HepG2 (cell line): Measurements from ENCODE around the gene PKNOX2. TPM values are rescaled to one million over a fixed set of nuclear protein-coding genes. Genes with fewer than 3 reads are reported as not detected.
A peak's percentile ranks its signal among the peaks of the same experiment; 100 is the strongest.

Experiments used
- ATAC-seq: fragments of 200-7000 bp; cut with Tn5 transposase; 3 replicates; pipeline ENCODE4 v1.9.1; 2020; ENCODE audit warnings: mild to moderate bottlenecking, moderate library complexity
- BruUV-seq: library from RNA; stranded (reverse); fragments of 400-500 nt; replicated peaks from 2 replicates; lab custom pipeline; 2021; lab: Mats Ljungman, UMichigan
- CTCF ChIA-PET: fragments of 300-600 bp; formaldehyde crosslinking; extraction: SDS; loops from one replicate; lab custom pipeline; 2021; ENCODE audit warnings: low total read pairs, inconsistent platforms, low intra/inter-chr PET ratio; lab: Yijun Ruan, JAX
- POLR2A ChIA-PET: fragments of 350-600 bp; sonication (Branson Sonifier 250); formaldehyde crosslinking; loops from one replicate; lab custom pipeline; 2020; ENCODE audit warnings: antibody characterized with exemption, inconsistent platforms; lab: Yijun Ruan, JAX
- DNase-seq: peaks from one replicate; pipeline ENCODE4 v3.0.0-alpha.2; 2015; ENCODE audit warnings: low spot score
- FAIRE-seq: peaks from 3 replicates; lab custom pipeline; 2011; peaks lifted over from hg19 to GRCh38; lab: Jason Lieb, UNC
- H2AFZ ChIP-seq: one replicate; pipeline ENCODE4 v1.6.1; 2011; ENCODE audit warnings: low read length, inconsistent platforms
- H3K27ac ChIP-seq: fragments of 300-600 bp; 3 replicates; pipeline ENCODE4 v1.8.0; 2011; ENCODE audit warnings: mixed run types, mild to moderate bottlenecking, mixed read lengths, low read length, inconsistent platforms; ENCODE audit not compliant: insufficient read depth; ENCODE audit errors: extremely low read length
- H3K27me3 ChIP-seq, 2 experiments: fragments of 200-600 bp in 1 of 2; 2 replicates in 1 of 2; 3 replicates in 1 of 2; pipeline versions ENCODE4 v1.6.0 to v1.8.0; 2011; ENCODE audit warnings: low read length in 2 of 2, mild to moderate bottlenecking in 2 of 2, moderate library complexity in 2 of 2, inconsistent platforms in 1 of 2; ENCODE audit not compliant: insufficient read depth in 2 of 2, control insufficient read depth in 1 of 2
- H3K36me3 ChIP-seq, 2 experiments: fragments of 200-600 bp in 1 of 2; replicated peaks in 1 of 2; 2 replicates in 1 of 2; 3 replicates in 1 of 2; pipeline versions ENCODE4 v1.5.1 to v1.8.0; 2011; ENCODE audit warnings: low read length in 2 of 2, inconsistent platforms in 1 of 2; ENCODE audit not compliant: insufficient read depth in 2 of 2, control insufficient read depth in 1 of 2
- H3K4me1 ChIP-seq: 2 replicates; pipeline ENCODE4 v1.5.1; 2012; ENCODE audit warnings: low read length, inconsistent platforms; ENCODE audit not compliant: insufficient read depth
- H3K4me2 ChIP-seq: 2 replicates; pipeline ENCODE4 v1.6.0; 2011; ENCODE audit warnings: low read depth, low read length, inconsistent platforms
- H3K4me3 ChIP-seq, 3 experiments: fragments of 200-600 bp in 1 of 3; sonication (generic), shearing (Covaris generic) in 1 of 3; replicated peaks in 1 of 3; 2 replicates each; pipeline ENCODE4 v1.5.1; 2011 to 2016; ENCODE audit warnings: low read length in 3 of 3, inconsistent platforms in 2 of 3, low read depth in 2 of 3, mild to moderate bottlenecking in 2 of 3, control low read depth in 1 of 3, mixed read lengths in 1 of 3; ENCODE audit not compliant: insufficient read depth in 1 of 3
- H3K79me2 ChIP-seq: one replicate; pipeline ENCODE4 v1.6.1; 2011; ENCODE audit warnings: low read length, inconsistent platforms; ENCODE audit not compliant: insufficient read depth
- H3K9ac ChIP-seq: 2 replicates; pipeline ENCODE4 v1.6.0; 2011; ENCODE audit warnings: mild to moderate bottlenecking, low read depth, low read length, inconsistent platforms; ENCODE audit not compliant: insufficient read depth
- H3K9me3 ChIP-seq: 2 replicates; pipeline ENCODE4 v1.5.1; 2012; ENCODE audit warnings: mild to moderate bottlenecking, low read length
- H4K20me1 ChIP-seq: 2 replicates; pipeline ENCODE4 v1.6.0; 2011; ENCODE audit warnings: inconsistent platforms, mild to moderate bottlenecking, low read length, moderate library complexity; ENCODE audit not compliant: insufficient read depth
- BRF2 ChIP-seq: sonication (generic); formaldehyde crosslinking; IDR thresholded peaks from 2 replicates; pipeline ENCODE4 v1.8.1; 2022; ENCODE audit warnings: mild to moderate bottlenecking, missing genetic modification reagents
- CREB3 ChIP-seq: sonication (generic); formaldehyde crosslinking; IDR thresholded peaks from 2 replicates; pipeline ENCODE4 v1.5.0; 2020; ENCODE audit warnings: missing genetic modification reagents
- EHMT2 ChIP-seq: fragments of 200-600 bp; sonication (generic); IDR thresholded peaks from 2 replicates; pipeline ENCODE4 v1.7.0; 2017; ENCODE audit warnings: antibody characterized with exemption, low read depth, low read length, borderline replicate concordance
- FOXK1 ChIP-seq: sonication (generic); formaldehyde crosslinking; IDR thresholded peaks from 2 replicates; pipeline ENCODE4 v1.4.0; 2020; ENCODE audit warnings: low read depth, missing genetic modification reagents, borderline replicate concordance
- GFI1 ChIP-seq: sonication (generic); formaldehyde crosslinking; IDR thresholded peaks from 2 replicates; pipeline ENCODE4 v1.5.0; 2020; ENCODE audit warnings: missing genetic modification reagents, mild to moderate bottlenecking, borderline replicate concordance
- HOXA7 ChIP-seq: sonication (generic); formaldehyde crosslinking; IDR thresholded peaks from 2 replicates; pipeline ENCODE4 v1.8.1; 2022; ENCODE audit warnings: mild to moderate bottlenecking, missing genetic modification reagents, moderate library complexity
- KDM2A ChIP-seq: sonication (generic); formaldehyde crosslinking; IDR thresholded peaks from 2 replicates; pipeline ENCODE4 v1.4.0; 2020; ENCODE audit warnings: low read depth, missing genetic modification reagents, borderline replicate concordance
- PCBP2 ChIP-seq: fragments of 200-400 bp; formaldehyde crosslinking; optimal IDR thresholded peaks from 2 replicates; pipeline ENCODE3; 2018; ENCODE audit warnings: low read length, low read depth; ENCODE audit not compliant: poor library complexity, severe bottlenecking
- ZBTB3 ChIP-seq: sonication (generic); formaldehyde crosslinking; IDR thresholded peaks from 2 replicates; pipeline ENCODE4 v1.4.0; 2020; ENCODE audit warnings: low read depth, mild to moderate bottlenecking, moderate library complexity, missing genetic modification reagents, borderline replicate concordance
- ZBTB49 ChIP-seq: sonication (generic); formaldehyde crosslinking; IDR thresholded peaks from 2 replicates; pipeline ENCODE4 v1.4.0; 2020; ENCODE audit warnings: missing genetic modification reagents, borderline replicate concordance
- ZFP36L2 ChIP-seq: sonication (generic); formaldehyde crosslinking; IDR thresholded peaks from 2 replicates; pipeline ENCODE4 v1.4.0; 2020; ENCODE audit warnings: missing genetic modification reagents
- ZFP41 ChIP-seq: sonication (generic); formaldehyde crosslinking; IDR thresholded peaks from 2 replicates; pipeline ENCODE4 v1.4.0; 2020; ENCODE audit warnings: mild to moderate bottlenecking, missing genetic modification reagents, borderline replicate concordance
- ZFP62 ChIP-seq: sonication (generic); formaldehyde crosslinking; IDR thresholded peaks from 2 replicates; pipeline ENCODE4 v1.4.0; 2020; ENCODE audit warnings: missing genetic modification reagents
- ZNF234 ChIP-seq: sonication (generic); formaldehyde crosslinking; conservative IDR thresholded peaks from 2 replicates; pipeline ENCODE4 v1.5.1; 2020; ENCODE audit warnings: mild to moderate bottlenecking, missing genetic modification reagents
- ZNF33B ChIP-seq: sonication (generic); formaldehyde crosslinking; IDR thresholded peaks from 2 replicates; pipeline ENCODE4 v1.5.1; 2020; ENCODE audit warnings: mild to moderate bottlenecking, missing genetic modification reagents
- ZNF441 ChIP-seq: sonication (generic); formaldehyde crosslinking; IDR thresholded peaks from 2 replicates; pipeline ENCODE4 v1.7.0; 2021; ENCODE audit warnings: missing genetic modification reagents, borderline replicate concordance
- ZNF816 ChIP-seq: sonication (generic); formaldehyde crosslinking; IDR thresholded peaks from 2 replicates; pipeline ENCODE4 v1.8.0; 2022; ENCODE audit warnings: missing genetic modification reagents, mild to moderate bottlenecking, borderline replicate concordance
- WGBS: methylation state at CpG from one replicate; pipeline ENCODE4 v1.1.6; 2017; ENCODE audit warnings: low lambda C conversion rate; 5-methylcytosine and 5-hydroxymethylcytosine counted together
- in situ Hi-C: cut with HindIII; loops from 2 replicates; pipeline ENCODE4 v1.10.0; 2017; ENCODE audit warnings: low pct_unique_long_range_greater_than_20kb; ENCODE audit not compliant: extremely low pct_ligation_motif_present
- intact Hi-C: fragments of 100-400 bp; cut with micrococcal nuclease; formaldehyde crosslinking; loops from one replicate; pipeline ENCODE4 v1.10.0; 2022; ENCODE audit not compliant: unreplicated experiment
- polyA plus RNA-seq, 8 experiments: library from polyadenylated mRNA; depleted of rRNA in 3 of 8; stranded (reverse) in 7 of 8; unstranded in 1 of 8; fragments of >200 nt; fragmentation: Illumina TruSeq in 4 of 8; extraction: Trizol in 4 of 8; gene quantifications; 2 replicates each; pipeline versions ENCODE4 v1.2.1 to v1.2.3, GENCODE V29; 2011 to 2016; ENCODE audit warnings: low read depth in 4 of 8, missing spikeins in 1 of 8, mixed read lengths in 1 of 8; ENCODE audit not compliant: insufficient read depth in 1 of 8
- total RNA-seq, 5 experiments: library from RNA; depleted of rRNA; stranded (reverse); fragments of >200 nt; fragmentation: Illumina TruSeq; extraction: Trizol; gene quantifications; 2 replicates each; pipeline ENCODE4 v1.2.3, GENCODE V29; 2016; ENCODE audit warnings: low read depth in 1 of 5

PKNOX2 gene
- total and polyA plus RNA-seq, 2 of the 13 experiments (the other 11 are each of a cell fraction or from before 2014, with no cell fraction given), result not detected

- TF ChIP-seq ZNF441 (CRISPR knock-in tag), result 0 out of 2 replicates have a peak, but pooled peaks have one; percentile 28
- TF ChIP-seq ZNF33B (CRISPR knock-in tag), result 0 out of 2 replicates have a peak, but pooled peaks have one; percentile 25
- no peak for TF ChIP-seq BRF2 (CRISPR knock-in tag)
- no peak for TF ChIP-seq FOXK1 (CRISPR knock-in tag)
- 0 out of 2 replicates have a peak, but pooled peaks have one; percentile 30 for TF ChIP-seq KDM2A (CRISPR knock-in tag)
- no peak for TF ChIP-seq PCBP2
- TF ChIP-seq HOXA7 (CRISPR knock-in tag), result no peak
- TF ChIP-seq GFI1, result no peak
These were observed 240.6 kb downstream of the PKNOX2 start (continued) for GRCh38 chr11:125404811-125405790.

- Histone ChIP-seq H3K79me2 (no peaks in the 10 kb centered on the region), H3K9ac (no peak overlapping the region), H2AFZ (no peak overlapping the region), H3K4me3 (no peak overlapping the region), H3K4me2 (no peak overlapping the region), H3K27me3 (peaks cover 15 to 92% of the 10 kb centered on the region in 2 experiments), H4K20me1 (0 out of 2 replicates have a peak, but pooled peaks cover 3% of the 10 kb centered on the region), H3K9me3 (no peaks in the 10 kb centered on the region), H3K36me3 (no peaks in the 10 kb centered on the region), H3K27ac (no peak overlapping the region), H3K4me1 (no peaks in the 10 kb centered on the region)
- ChIA-PET POLR2A (no interaction called here), CTCF (no interaction called here)
- no peak for DNase-seq
- 0% methylated on average over 2 of the region's 2 CpGs for WGBS
- in situ Hi-C loops, result no loop called here
- intact Hi-C loops, result no loop called here
- no peak for ATAC-seq
- BruUV-seq, result no TSS peak
- FAIRE-seq, result no peak
- TF ChIP-seq ZFP41 (CRISPR knock-in tag) (no peak), ZFP62 (CRISPR knock-in tag) (no peak), ZFP36L2 (CRISPR knock-in tag) (no peak), ZBTB3 (CRISPR knock-in tag) (no peak), EHMT2 (no peak), HOXA7 (CRISPR knock-in tag) (no peak), ZNF816 (CRISPR knock-in tag) (no peak), ZBTB49 (no peak), CREB3 (CRISPR knock-in tag) (no peak), ZNF234 (CRISPR knock-in tag) (no peak)
These were observed 242.5 kb downstream of the PKNOX2 start for GRCh38 chr11:125407046-125407445.
